ENCODE results near the gene DYNLL1.
"Not testable (repeated sequence)": the region's sequence is repeated elsewhere in the genome, so short reads cannot be mapped to it uniquely, and the experiment has no call there.

DYNLL1 gene

DNA sequence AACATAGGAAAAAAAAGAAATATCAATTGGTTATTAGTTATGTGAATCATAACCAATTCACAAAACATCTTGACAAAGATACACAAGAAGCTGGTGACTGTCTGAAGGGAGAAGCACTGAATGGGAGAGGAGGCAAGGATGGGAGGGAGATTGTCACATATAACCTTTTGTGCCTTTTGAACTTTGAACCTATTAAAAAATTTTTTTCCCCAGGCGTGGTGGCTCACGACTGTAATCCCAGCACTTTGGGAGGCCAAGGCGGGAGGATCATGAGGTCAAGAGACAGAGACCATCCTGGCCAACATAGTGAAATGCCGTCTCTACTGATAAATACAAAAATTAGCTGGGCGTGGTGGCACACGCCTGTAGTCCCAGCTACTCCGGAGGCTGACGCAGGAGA is 12.6 kb downstream of the DYNLL1 start:
- no peak overlapping the region for H3K4me3 ChIP-seq (ENCODE audit: low read length)
- H3K36me3 ChIP-seq (replicated peaks; ENCODE audit: insufficient read depth, low read length), result no peaks in the 10 kb centered on the region
- H3K9me3 ChIP-seq (replicated peaks; ENCODE audit: insufficient read depth, low read length), result no peaks in the 10 kb centered on the region
- no peaks in the 10 kb centered on the region for H3K27me3 ChIP-seq (replicated peaks; ENCODE audit: insufficient read depth, low read length)
- H2AFZ ChIP-seq (ENCODE audit: low read length), result no peak overlapping the region
- H3K4me1 ChIP-seq (ENCODE audit: low read length), result no peaks in the 10 kb centered on the region
- no peaks in the 10 kb centered on the region for H3K9me2 ChIP-seq (replicated peaks; ENCODE audit: insufficient read depth, low read length)
- H3K9ac ChIP-seq (ENCODE audit: low read length), result no peak overlapping the region
- no peak overlapping the region for H3K27ac ChIP-seq (ENCODE audit: low read length)
- no peaks in the 10 kb centered on the region for H3K79me2 ChIP-seq (ENCODE audit: low read length)
- H4K20me1 ChIP-seq (ENCODE audit: insufficient read depth, low read length), result no peaks in the 10 kb centered on the region
- no peak overlapping the region for H3K4me2 ChIP-seq (ENCODE audit: low read depth, low read length)
- TF ChIP-seq, protein P1, sequence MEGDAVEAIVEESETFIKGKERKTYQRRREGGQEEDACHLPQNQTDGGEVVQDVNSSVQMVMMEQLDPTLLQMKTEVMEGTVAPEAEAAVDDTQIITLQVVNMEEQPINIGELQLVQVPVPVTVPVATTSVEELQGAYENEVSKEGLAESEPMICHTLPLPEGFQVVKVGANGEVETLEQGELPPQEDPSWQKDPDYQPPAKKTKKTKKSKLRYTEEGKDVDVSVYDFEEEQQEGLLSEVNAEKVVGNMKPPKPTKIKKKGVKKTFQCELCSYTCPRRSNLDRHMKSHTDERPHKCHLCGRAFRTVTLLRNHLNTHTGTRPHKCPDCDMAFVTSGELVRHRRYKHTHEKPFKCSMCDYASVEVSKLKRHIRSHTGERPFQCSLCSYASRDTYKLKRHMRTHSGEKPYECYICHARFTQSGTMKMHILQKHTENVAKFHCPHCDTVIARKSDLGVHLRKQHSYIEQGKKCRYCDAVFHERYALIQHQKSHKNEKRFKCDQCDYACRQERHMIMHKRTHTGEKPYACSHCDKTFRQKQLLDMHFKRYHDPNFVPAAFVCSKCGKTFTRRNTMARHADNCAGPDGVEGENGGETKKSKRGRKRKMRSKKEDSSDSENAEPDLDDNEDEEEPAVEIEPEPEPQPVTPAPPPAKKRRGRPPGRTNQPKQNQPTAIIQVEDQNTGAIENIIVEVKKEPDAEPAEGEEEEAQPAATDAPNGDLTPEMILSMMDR (IDR thresholded peaks at IDR 0.05; ENCODE audit: low read length), result no peak
- no peak for TF ChIP-seq EZH2phosphoT487 (IDR thresholded peaks at IDR 0.05; ENCODE audit: low read length)
- TF ChIP-seq EZH2 (optimal IDR thresholded peaks at IDR 0.05; ENCODE audit: low read depth, low read length), result no peak
- no peaks in the 10 kb centered on the region for H3F3A ChIP-seq (ENCODE audit: insufficient read depth, low read length)
- DNase-seq, result no peak

DNA sequence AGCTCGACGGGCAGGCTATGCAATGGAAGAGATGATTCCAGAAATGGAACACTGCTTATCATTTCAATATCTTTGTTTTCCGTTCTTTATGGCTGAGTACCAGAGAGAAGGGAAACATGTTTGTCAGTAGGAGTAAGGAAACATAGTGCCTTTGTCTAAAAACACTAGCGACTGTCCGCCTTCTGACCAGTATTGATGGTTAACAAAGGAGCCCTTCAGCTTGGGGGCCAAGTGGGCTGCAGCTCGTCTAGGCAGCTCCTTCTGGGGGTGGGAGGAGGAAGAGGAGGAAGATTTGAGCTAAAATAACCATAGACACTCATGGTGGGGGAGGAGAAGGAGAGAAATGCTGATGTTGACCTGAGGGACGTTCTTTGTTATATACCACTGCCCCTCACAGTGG is 18.1 kb downstream of the DYNLL1 start:
- Histone ChIP-seq H3K4me2 (ENCODE audit: low read depth, low read length) (no peak overlapping the region), H3K36me3 (replicated peaks; ENCODE audit: insufficient read depth, low read length) (no peaks in the 10 kb centered on the region), H3K9ac (ENCODE audit: low read length) (no peak overlapping the region), H3K27me3 (replicated peaks; ENCODE audit: insufficient read depth, low read length) (no peaks in the 10 kb centered on the region), H3K79me2 (ENCODE audit: low read length) (no peaks in the 10 kb centered on the region), H3F3A (ENCODE audit: insufficient read depth, low read length) (no peaks in the 10 kb centered on the region), H3K4me3 (ENCODE audit: low read length) (no peak overlapping the region), H3K4me1 (ENCODE audit: low read length) (no peaks in the 10 kb centered on the region), H4K20me1 (ENCODE audit: insufficient read depth, low read length) (no peaks in the 10 kb centered on the region), H3K27ac (ENCODE audit: low read length) (no peak overlapping the region), H2AFZ (ENCODE audit: low read length) (no peak overlapping the region), H3K9me2 (replicated peaks; ENCODE audit: insufficient read depth, low read length) (no peaks in the 10 kb centered on the region), H3K9me3 (replicated peaks; ENCODE audit: insufficient read depth, low read length) (no peaks in the 10 kb centered on the region)
- no peak for DNase-seq
- TF ChIP-seq EZH2 (optimal IDR thresholded peaks at IDR 0.05; ENCODE audit: low read depth, low read length) (no peak), EZH2phosphoT487 (IDR thresholded peaks at IDR 0.05; ENCODE audit: low read length) (no peak)
- TF ChIP-seq, protein P1 (IDR thresholded peaks at IDR 0.05; ENCODE audit: low read length), result no peak

DNA sequence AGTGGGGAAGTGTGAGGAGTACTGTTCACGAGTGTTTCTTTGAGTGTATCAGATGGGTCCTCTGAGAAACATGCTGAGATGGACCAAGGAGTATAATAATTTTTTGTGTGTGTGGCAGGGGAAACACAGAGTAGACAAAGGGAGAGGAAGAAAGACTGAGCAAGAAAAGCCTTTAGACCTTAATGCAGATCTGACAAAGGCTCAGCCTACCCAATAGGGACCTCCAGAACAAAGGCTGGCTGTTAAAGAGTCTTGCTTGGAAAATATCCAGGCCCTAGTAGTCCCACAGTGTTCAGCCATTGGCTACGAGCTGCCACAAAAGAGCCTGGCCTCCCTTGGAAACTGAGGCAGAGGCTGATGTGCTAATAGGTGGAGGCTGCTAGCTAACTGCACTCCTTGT is 19.6 kb downstream of the DYNLL1 start:
- H3K9ac ChIP-seq (ENCODE audit: low read length), result no peak overlapping the region
- no peak overlapping the region for H3K27ac ChIP-seq (ENCODE audit: low read length)
- no peak overlapping the region for H2AFZ ChIP-seq (ENCODE audit: low read length)
- no peaks in the 10 kb centered on the region for H4K20me1 ChIP-seq (ENCODE audit: insufficient read depth, low read length)
- H3K27me3 ChIP-seq (replicated peaks; ENCODE audit: insufficient read depth, low read length), result no peaks in the 10 kb centered on the region
- no peaks in the 10 kb centered on the region for H3K9me2 ChIP-seq (replicated peaks; ENCODE audit: insufficient read depth, low read length)
- H3K4me3 ChIP-seq (ENCODE audit: low read length), result no peak overlapping the region
- no peaks in the 10 kb centered on the region for H3K36me3 ChIP-seq (replicated peaks; ENCODE audit: insufficient read depth, low read length)
- H3K4me2 ChIP-seq (ENCODE audit: low read depth, low read length), result no peak overlapping the region
- no peaks in the 10 kb centered on the region for H3K79me2 ChIP-seq (ENCODE audit: low read length)
- no peaks in the 10 kb centered on the region for H3F3A ChIP-seq (ENCODE audit: insufficient read depth, low read length)
- no peaks in the 10 kb centered on the region for H3K4me1 ChIP-seq (ENCODE audit: low read length)
- TF ChIP-seq, protein P1 (IDR thresholded peaks at IDR 0.05; ENCODE audit: low read length), result no peak
- TF ChIP-seq EZH2 (optimal IDR thresholded peaks at IDR 0.05; ENCODE audit: low read depth, low read length) (no peak), EZH2phosphoT487 (IDR thresholded peaks at IDR 0.05; ENCODE audit: low read length) (no peak)
- no peaks in the 10 kb centered on the region for H3K9me3 ChIP-seq (replicated peaks; ENCODE audit: insufficient read depth, low read length)
- DNase-seq, result no peak

DNA sequence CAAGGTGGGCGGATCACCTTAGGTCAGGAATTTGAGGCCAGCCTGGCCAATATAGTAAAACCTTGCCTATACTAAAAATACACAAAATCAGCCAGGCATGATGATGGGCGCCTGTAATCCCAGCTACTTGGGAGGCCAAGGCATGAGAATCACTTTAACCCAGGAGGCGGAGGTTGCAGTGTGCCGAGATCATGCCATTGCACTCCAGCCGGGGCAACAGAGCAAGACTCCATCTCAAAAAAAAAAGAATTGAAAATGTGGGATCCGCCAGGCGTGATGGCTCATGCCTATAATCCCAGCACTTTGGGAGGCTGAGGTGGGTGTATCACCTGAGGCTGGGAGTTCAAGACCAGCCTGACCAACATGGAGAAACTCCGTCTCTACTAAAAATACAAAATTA is 23.4 kb downstream of the DYNLL1 start:
- not testable (repeated sequence) for H3K36me3 ChIP-seq (replicated peaks; ENCODE audit: insufficient read depth, low read length); H4K20me1 ChIP-seq (ENCODE audit: insufficient read depth, low read length); H3K9ac ChIP-seq (ENCODE audit: low read length); H2AFZ ChIP-seq (ENCODE audit: low read length); H3K9me2 ChIP-seq (replicated peaks; ENCODE audit: insufficient read depth, low read length); H3K9me3 ChIP-seq (replicated peaks; ENCODE audit: insufficient read depth, low read length); H3K4me2 ChIP-seq (ENCODE audit: low read depth, low read length); H3K27me3 ChIP-seq (replicated peaks; ENCODE audit: insufficient read depth, low read length); H3K27ac ChIP-seq (ENCODE audit: low read length); H3K4me1 ChIP-seq (ENCODE audit: low read length); H3F3A ChIP-seq (ENCODE audit: insufficient read depth, low read length); H3K79me2 ChIP-seq (ENCODE audit: low read length); H3K4me3 ChIP-seq (ENCODE audit: low read length); DNase-seq

Data from MM.1S (cell line).